ENCODE measurements around the gene DCST1.
A peak's percentile ranks its signal among the peaks of the same experiment; 100 is the strongest.

DCST1 gene

DNA sequence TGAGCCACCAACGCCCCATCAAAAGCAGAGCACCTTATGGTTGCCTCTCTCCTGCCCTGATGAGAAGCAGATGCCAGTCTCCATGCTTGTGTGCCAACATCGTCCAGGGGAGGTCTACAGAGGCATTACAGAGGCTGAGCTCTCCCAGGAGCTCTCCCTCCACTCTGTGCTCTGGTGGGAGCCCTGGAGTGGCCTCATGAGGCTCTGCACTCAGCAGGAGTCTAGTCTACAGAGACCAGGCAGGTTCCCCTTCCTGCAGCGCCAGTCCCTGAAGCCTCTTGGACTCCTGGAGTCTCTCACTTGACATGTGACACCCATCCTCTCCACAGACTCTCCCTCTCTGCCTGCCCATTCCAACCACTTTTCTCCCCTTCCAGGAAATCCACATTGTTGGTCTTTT lies 3.4 kb downstream of the DCST1 start:
- no peak for DNase-seq

DNA sequence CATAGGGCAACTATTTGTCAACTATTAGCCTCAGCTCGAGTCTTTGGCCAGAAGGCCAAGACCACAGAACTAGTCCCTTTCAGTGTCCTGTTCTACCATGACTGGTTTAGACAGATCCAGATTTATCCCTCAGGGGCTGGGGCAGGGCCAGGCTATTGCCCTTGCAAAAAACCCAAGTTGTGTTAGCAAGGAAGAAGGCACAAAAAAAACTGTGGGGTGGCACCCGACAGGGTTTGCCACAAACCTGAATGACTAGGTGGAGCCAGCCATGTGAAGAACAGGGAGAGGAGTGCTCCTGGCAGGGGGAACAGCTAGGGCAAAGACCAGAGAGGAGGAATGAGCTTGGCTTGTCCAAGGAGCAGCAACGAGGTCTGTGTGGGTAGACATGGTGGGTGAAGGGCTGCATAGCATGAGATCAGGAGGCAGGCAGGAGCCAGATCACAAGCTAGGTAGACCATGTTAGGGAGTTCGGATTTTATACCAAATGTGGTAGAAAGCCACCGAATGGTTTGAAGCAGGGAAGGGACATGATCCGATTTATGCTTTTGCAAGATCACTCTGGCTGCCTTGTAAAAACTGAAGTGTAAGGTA lies 4.3 kb downstream of the DCST1 start:
- no peak for DNase-seq

DNA sequence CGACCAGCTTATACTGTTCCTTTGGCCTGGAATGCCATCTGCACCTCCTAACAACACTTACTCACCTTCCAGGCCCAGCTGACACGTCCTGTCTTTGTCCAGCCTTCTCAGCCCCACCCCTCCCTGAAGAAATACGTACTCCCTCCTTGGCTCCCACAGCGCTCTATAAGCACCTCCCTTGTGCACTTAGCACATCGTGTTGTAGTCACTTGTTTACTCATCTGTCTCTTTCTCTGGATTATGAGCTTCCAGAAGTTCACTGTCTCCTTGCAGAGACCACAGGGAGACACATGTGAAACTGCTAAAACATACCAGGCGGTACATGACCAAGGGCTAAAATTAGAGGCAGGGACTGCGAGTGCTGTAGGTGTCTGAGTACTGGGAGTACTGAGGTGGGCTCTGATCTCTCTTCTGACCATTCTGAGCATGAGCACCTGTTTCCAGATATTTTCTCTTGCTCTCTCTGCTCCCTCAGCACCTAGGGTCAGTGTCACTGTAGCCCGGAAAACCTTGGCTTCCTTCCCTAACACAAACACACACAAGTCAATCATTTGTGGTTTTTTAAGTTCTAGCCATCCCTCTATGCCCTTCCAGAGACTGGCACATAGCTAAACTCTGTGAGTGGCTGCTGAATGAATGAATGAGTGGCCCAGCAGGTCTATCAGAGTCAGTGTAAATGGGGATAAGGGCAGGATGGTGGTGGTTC lies 5.1 kb downstream of the DCST1 start:
- no peak for DNase-seq

DNA sequence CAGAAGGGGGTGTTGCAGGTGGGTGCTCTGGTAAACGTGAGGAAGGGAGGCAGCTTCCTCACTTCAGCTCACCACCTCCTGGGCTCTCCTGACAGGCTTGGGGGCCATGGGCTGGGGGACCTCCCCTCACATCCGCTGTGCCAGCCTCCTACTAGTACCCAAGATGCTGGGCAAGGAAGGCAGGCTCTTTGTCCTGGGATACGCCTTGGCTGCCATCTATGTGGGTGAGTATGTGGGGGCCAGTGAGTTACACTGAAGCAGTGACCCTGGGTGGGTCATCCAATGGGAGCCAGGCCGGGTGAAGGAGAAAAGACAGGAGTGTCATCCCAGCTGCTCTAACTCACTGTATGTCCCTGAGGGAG lies 5.7 kb downstream of the DCST1 start:
- no peak for DNase-seq

DNA sequence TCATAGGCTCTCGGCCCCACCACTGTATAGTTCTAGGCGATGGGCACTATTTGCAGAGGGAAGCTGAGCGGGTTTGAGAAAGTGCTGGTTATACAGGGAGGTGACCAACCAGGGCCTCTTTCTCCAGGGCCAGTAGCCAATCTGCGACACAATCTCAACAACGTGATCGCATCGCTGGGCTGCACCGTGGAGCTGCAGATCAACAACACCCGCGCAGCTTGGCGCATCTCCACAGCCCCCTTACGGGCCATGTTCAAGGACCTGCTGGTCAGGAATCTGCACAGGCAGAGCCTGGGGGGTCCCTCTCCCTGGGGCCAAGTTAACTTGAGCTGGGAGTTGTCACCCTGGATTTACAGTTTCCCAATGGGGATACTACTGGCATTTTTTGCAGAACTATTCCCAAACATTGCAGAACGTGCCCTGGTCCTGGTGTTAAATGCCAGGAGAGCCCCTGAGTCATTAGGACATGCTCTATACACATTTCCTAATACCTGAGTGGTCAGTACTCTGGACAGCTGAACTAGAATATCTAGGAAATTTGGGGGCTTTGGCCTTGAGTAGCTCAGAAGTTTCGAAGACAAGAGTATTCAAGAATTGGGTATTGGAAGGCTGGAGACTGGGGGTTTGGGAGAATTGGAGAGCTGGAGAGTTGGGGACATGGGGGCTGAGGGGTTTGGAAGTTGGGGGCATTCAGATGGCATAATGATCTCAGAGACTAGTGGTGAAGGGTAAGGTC lies 6.9 kb downstream of the DCST1 start:
- DNase-seq: no peak

DNA sequence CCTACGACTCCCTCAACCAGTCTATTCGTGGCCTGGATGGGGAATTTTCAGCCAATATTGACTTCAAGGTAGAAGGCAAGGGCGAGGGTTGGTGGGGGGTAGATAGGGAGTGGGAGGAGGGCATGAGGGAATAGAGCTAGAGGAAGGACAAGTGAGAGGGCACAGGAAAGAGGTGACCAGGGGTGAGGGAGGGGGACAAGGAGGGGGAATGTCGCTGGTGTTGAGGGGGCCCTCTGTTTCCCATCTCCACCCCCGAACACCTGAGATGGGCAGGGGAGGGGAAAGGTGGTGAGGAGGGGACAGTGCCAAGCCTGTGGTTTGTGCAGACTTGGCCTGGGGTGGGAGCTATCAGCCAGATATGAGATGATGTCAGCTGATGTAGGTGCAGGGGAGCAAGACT lies 9.2 kb downstream of the DCST1 start:
- no peak for DNase-seq

DNA sequence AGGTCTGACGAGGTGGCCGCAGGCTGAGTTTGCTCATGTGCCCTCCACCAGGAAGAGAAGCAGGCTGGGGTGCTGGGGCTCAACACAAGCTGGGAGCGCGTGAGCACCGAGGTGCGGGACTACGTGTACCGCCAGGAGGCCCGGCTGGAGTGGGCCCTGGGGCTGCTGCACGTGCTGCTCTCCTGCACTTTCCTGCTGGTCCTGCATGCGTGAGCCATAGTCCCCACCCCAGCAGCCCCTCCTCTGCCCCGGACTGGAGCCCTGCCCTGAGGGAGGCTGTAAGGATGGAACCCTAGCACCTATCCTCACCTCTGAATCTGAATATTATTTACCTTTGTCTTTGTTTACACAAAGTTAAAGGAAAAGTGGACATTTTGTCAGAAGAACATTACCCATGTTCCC lies 9.7 kb downstream of the DCST1 start:
- no peak for DNase-seq

DNA sequence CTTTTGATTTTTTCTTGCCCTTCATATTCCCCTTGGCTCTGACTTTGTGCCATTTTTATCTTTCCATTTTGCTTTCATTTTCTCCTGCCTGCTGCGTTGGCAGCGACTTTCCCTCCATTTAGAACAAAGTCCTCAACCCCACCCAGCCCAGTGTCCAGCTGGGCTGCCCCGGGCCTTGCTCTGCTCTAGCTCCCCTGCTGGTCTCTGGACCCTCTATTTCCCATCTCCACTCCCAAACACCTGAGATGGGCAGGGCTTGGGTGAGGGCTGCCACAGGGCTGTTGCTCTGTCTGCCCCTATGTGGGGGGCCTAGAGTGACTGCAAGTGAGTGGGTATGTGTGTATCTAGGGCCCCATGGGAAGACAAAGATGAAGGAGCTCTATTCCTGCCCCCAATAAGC lies 10.2 kb downstream of the DCST1 start:
- DNase-seq: no peak

DNA sequence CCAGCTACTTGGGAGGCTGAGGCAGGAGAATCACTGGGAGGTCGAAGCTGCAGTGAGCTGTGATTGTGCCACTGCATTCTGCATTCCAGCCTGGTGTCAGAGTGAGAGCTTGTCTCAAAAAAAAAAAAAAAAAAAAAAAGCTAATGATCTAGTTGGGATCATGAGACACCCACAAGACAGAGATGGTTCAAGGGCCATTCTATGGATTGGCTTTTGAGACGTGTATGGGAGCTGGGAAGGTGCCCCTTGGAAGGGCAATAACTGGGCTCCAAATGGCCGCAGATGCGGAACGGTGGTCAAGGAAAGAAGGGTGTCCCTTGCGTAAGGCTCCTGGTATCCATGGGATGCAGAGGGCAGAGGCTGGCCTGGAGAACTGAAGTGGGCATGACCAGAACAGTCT lies 10.7 kb downstream of the DCST1 start:
- no peak for DNase-seq

DNA sequence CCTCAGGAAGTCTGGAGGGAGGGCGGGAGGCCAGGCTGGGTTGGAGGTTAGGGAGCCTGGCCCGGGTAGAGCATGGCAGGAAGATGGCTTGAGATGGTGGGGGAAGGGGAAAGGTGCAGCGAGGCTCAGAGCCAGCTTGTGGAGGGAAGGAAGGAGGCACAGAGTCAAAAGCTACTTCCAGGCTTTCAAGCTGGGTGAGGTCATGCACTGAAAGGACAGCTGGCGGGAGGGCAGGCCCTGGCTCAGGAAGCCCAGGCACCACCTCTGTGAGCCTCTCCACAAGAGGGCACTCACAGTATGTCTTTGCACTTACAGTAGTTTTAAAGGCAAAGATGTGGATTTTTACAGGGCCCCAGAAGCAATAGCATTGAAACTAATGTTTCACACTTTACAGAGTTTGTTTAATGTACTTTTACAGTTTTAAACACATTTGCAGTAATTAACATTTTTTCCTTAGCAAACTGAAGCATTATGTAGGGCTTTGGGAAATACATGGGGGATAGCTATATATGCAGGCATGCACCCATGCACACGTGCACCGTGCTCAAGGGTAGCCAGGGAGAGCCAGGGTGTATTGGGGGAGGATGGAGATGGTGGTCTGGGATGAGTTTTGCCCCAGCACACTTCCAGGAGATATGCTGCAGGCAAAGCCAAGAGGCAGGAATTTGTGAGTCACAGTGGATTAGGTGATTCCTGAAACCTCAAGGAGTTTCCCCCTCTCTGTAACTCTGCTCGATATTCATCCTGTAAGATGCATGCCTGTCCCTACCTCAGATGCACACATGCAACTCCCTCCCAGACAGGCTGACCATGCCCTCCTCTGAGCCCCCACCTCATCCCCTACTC lies 11.4 kb downstream of the DCST1 start:
- peak; percentile 78 for DNase-seq

DNA sequence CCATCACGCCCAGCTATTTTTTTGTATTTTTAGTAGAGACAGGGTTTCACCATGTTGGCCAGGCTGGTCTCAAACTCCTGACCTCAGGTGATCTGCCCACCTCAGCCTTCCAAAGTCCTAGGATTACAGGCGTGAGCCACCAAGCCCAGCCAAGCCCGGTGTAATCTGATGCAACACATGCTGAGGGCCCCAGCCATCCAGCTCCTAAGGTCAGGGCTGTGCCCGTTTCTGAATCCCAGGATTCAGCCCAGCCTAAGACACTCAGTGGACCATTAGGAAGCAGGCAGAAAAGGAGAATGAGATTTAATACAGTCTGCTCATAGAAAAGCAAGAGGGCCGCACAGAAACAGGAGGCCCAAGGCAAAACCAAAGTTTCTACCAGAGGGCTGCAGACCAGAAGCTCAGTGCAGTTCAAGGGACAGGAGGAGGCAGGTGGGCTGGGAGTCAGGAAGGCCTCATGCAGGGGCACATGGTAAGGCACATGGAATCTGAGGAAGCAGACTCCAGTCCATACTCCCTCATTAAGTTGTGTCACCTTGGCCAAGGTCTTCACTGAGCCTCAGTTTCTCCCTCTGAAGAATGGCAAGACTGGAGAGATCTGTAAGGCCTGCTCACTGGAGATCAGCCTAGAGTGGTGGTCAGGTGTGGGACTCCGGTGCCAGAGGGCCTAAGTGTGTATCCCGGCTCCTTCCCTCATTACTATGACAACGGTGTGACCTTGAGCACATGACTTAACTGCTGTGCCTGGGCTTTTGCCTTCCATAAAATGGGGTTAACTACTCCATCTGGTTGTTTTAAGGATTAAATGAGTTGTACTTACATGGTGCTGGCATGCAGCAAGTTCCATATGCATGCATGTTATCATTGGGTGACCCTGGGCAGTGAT lies 15.1 kb downstream of the DCST1 start:
- no peak for DNase-seq

DNA sequence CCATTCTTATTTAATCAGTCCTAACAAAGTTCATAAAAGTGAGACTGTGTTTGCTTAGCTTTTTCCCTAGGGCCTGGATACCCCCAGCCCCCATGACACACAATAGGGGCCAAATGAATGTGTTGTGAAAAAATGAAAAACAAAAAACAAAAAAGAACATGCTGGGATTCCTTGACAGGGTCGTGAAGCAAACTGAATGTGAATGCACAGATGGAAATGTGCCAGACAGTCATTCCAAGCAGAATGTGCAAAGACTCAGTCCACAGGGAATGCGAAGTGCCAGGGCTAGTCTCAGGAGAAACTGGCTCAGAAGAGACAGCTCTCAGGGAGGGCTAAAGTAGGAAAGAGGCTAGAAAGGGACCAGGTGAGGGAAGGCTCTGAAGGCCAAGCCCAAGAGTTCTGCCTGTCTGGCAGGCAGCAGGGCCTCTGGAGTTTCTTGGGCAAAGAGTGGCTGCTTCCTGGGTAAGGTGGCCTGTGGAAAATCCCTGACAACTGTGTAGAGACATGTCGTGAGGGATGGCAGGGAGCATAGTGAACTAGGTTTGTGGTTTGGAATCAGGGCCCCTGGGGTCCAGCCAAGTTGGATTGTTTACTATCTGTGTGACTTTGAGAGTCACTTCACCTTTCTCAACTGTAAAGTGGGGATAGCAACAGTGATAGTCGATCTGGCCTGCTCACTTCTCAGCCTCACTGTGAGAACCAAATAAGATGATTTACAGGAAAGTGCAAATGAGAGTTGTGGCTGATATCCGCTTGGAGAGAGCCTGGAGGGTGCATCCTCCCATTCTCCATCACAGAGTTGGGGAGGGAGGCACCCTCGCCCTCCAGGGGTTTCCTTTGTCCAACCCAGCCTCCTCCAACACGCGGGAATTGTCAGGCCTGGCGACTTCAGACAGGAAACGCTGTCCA lies 16.3 kb downstream of the DCST1 start:
- DNase-seq: no peak

DNA sequence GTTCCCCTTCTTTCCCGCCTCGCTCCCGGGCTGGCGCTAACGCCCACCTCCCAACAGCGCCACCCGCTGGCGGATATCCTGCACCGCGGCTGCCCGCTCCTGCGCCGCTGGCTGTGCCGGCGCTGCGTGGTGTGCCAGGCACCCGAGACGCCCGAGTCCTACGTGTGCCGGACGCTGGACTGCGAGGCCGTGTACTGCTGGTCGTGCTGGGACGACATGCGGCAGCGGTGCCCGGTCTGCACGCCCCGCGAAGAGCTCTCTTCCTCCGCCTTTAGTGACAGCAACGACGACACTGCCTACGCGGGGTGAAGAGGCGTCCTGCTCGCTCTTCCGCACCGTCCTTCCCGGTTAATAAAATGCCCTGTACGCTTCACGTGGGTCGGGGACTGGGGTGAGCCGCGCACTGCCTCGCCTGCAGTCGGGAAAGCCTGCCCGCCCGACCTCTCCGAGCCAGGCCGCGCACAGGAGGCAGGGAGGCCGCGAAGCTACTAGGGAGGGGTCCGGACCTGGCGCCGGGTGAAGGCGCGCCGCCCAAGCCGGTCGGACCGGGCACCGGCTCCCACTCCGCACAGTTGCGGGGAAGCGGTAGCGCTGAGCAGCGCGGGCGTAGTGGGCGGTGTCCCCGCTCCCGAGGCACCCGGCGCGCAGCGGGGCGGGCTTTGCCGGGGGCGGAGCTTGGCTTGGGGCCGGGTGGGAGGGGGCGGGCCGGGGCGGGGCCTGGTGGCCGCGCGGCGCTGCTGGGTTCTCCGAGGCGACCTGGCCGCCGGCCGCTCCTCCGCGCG lies 17.1 kb downstream of the DCST1 start, which contains the start of gene ADAM15:
Gene ADAM15, plus strand, starts transcription at position 757 of the 782 bp plus-strand sequence. CDS start 71 bp downstream, outside the sequence.
- peak; percentile 86 for DNase-seq

DNA sequence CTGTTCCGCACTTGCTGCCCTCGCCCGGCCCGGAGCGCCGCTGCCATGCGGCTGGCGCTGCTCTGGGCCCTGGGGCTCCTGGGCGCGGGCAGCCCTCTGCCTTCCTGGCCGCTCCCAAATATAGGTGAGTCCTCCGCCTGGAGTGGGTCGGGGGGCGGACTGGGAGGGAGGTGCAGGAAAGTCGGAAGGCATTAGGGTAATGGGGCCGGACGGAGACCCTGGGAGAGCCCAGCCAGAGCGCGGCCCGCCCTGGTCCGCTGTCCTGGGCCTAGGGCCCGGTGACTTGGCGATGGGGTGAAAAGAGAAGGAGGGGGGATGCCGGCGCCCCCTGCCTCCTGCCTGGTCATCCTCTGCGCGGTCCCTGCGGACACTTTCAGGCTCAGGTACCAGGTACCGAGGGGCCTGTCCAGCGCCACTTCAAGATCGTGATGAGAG lies 17.7 kb downstream of the DCST1 start:
- no peak for DNase-seq

DNA sequence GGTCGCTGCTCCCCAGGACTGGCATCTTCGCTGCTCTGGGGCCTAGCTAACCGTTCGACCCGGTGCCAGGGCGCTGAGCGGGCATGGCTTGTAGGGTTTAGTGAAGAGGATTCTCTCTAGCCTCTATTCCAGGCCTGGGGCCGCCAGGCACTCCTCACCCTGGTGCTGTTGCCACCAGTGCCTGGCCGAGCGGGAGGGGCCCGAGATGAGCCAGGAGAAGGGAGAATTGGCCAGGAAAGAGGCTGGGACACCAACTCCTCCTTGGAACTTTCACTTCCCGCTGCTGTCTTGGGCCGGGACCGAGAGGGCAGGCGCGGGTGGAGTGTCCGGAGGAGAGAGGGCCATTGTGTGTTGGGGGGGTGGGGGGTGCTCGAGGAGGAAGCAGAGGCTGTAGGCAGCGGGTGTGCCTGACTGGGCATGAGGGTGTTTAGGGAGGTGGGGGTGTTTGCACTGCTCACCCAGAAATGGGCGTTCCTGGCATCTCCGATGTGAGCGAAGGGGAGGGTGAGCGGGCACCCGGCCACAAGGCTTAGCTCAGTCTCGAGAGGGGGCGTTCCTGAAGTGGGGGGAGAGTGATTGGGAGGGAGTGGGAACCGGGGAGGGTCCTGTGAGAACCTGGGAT lies 18.3 kb downstream of the DCST1 start:
- DNase-seq: peak; percentile 61

DNA sequence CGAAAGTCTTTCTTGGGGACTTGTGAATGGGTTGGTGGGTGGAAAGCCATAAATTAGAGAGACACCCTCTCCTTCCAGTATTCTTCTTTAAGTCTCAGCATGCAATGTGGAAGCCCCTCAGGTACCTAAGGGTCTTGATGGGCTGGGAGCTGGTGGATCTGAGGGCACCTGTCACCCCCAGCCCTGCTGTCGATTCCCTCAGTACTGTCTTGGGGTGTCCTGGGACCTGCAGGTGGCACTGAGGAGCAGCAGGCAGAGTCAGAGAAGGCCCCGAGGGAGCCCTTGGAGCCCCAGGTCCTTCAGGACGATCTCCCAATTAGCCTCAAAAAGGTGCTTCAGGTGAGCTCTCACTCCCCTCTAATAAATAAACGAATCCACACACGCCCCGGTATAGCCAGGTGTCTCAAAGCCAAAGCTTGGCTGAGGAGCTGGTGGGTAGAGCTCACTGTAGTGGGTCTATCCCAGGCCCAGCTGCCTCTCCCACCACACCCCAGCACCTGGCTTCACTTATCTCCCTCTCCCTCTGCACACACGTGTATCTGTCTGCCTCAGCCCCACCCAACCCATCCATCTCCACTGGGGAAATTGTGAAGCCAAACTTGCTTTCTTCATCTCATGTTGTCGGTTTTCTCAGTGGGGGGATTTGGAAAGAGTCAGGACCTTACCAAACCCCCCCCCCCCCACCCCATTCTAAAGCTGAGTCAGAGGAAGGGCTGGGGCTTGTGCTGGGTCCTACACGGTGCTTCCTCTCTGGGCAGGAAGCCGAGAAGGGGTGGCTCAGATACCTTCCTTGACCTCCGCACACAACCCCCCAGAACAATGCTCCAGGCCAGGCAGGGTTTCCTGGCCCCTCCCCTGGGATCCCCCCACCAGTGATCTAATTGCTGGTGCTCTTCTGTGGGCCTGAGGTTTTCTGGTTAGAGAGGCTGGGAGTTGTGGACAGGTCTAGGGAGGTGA lies 19.1 kb downstream of the DCST1 start:
- no peak for DNase-seq

DNA sequence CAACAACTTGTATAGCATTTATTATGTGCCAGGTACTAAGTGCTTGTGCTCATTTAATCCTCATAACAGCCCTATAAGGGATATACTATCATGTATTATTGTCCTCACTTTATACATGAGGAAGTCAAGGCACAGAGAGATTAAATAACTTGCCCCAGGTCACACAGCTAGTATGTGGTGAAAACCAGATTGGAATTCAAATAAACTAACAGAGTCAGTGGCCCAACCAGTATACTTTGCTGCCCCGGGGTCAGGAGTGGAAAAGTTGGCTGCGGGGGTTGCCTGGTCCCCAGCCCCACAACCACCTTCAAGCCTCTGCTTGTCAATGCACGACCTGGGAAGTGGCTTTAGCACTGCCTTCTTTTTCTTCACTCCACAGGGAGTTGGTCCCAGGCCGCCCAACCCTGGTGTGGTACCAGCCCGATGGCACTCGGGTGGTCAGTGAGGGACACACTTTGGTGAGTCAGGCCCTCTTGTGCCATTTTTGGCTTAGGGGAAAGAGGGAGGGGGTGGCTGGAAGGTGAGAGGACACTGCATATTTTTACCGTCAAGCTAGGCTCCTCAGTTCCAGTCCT lies 20.0 kb downstream of the DCST1 start:
- DNase-seq: no peak

DNA sequence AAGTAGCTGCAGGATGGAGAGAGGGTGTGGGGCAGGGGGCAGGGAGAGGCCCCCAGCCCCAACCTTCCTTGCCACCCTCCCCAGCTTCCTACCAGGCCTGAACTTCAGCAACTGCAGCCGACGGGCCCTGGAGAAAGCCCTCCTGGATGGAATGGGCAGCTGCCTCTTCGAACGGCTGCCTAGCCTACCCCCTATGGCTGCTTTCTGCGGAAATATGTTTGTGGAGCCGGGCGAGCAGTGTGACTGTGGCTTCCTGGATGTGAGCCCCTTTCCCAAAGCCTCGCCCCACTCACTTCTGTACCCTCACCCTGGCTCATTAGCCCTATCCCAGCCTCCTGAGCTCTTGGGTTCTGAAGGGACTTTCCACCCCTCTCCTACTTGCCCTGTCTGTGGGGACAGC lies 23.5 kb downstream of the DCST1 start:
- no peak for DNase-seq
